Mesendoderm (in vitro differentiated cells): ENCODE results near the gene RRP1.

Source experiments
- DNase-seq: peaks from one replicate; pipeline ENCODE4 v3.0.0; 2013
- H2AK5ac ChIP-seq: 2 replicates; pipeline ENCODE4 v1.6.1; 2013; ENCODE audit warnings: low read length, inconsistent platforms
- H2BK120ac ChIP-seq: 2 replicates; pipeline ENCODE4 v1.6.1; 2013; ENCODE audit warnings: low read depth, mild to moderate bottlenecking, low read length, moderate library complexity, mixed read lengths
- H2BK15ac ChIP-seq: replicated peaks from 2 replicates; pipeline ENCODE4 v1.6.1; 2013; ENCODE audit warnings: low read depth, mild to moderate bottlenecking, moderate library complexity
- H2BK5ac ChIP-seq: 2 replicates; pipeline ENCODE4 v1.6.1; 2013; ENCODE audit warnings: low read length, inconsistent platforms
- H3K18ac ChIP-seq: 2 replicates; pipeline ENCODE4 v1.6.1; 2013; ENCODE audit warnings: mild to moderate bottlenecking, low read length, mixed read lengths
- H3K23ac ChIP-seq: one replicate; pipeline ENCODE4 v1.6.1; 2013; ENCODE audit warnings: low read length
- H3K27ac ChIP-seq: 2 replicates; pipeline ENCODE4 v1.5.1; 2013; ENCODE audit warnings: low read depth, mild to moderate bottlenecking, inconsistent platforms, low read length, moderate library complexity
- H3K27me3 ChIP-seq: 2 replicates; pipeline ENCODE4 v1.6.1; 2013; ENCODE audit warnings: low read length, control low read depth, mild to moderate bottlenecking, inconsistent platforms; ENCODE audit not compliant: insufficient read depth, poor library complexity
- H3K36me3 ChIP-seq: 2 replicates; pipeline ENCODE4 v1.6.1; 2013; ENCODE audit warnings: low read length, inconsistent platforms; ENCODE audit not compliant: control insufficient read depth, insufficient read depth
- H3K4ac ChIP-seq: one replicate; pipeline ENCODE4 v1.6.1; 2013; ENCODE audit warnings: low read depth, mild to moderate bottlenecking, low read length, moderate library complexity
- H3K4me1 ChIP-seq: 2 replicates; pipeline ENCODE4 v1.6.1; 2013; ENCODE audit warnings: low read depth, low read length, inconsistent platforms; ENCODE audit not compliant: control insufficient read depth
- H3K4me2 ChIP-seq: 2 replicates; pipeline ENCODE4 v1.6.1; 2013; ENCODE audit warnings: low read length
- H3K4me3 ChIP-seq: 2 replicates; pipeline ENCODE4 v1.5.1; 2013; ENCODE audit warnings: mild to moderate bottlenecking, low read length
- H3K56ac ChIP-seq: one replicate; pipeline ENCODE4 v1.6.1; 2013; ENCODE audit warnings: low read length
- H3K79me1 ChIP-seq: 2 replicates; pipeline ENCODE4 v1.6.1; 2013; ENCODE audit warnings: low read length, inconsistent platforms
- H3K79me2 ChIP-seq: 2 replicates; pipeline ENCODE4 v1.6.1; 2013; ENCODE audit warnings: mild to moderate bottlenecking, low read length; ENCODE audit not compliant: control insufficient read depth, insufficient read depth
- H3K9ac ChIP-seq: 2 replicates; pipeline ENCODE4 v1.6.1; 2013; ENCODE audit warnings: low read length, inconsistent platforms
- H4K5ac ChIP-seq: one replicate; pipeline ENCODE4 v1.6.1; 2013; ENCODE audit warnings: low read length
- H4K8ac ChIP-seq: one replicate; pipeline ENCODE4 v1.6.1; 2013; ENCODE audit warnings: low read depth, mild to moderate bottlenecking, control low read depth, low read length, moderate library complexity
- WGBS: extraction: QIAGEN DNeasy Blood & Tissue Kit; methylation state at CpG from one replicate; pipeline ENCODE4 v1.1.7; 2013; ENCODE audit warnings: low lambda C conversion rate, missing lambda C conversion rate; ENCODE audit not compliant: insufficient coverage; ENCODE audit errors: extremely low coverage; 5-methylcytosine and 5-hydroxymethylcytosine counted together

Gene RRP1

DNA sequence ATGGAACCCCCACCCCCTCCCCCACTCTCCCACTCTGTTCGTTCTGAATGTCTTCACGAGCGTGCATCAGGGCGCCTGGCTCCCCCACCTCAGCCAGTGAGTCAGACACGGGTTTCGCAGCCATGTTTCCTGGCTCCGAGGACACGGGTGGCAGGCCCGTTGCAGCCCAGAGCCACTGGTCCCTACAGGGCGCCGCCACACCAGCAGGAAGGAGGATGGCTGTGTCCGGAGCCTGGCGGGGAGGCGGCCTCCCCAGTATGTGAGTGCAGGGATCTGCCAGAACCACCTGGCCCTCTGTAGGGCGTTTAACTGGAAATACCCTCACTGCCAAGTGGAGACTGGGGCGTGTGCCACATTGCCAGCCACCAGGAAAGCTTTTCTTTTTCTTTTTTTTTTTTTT is 31.8 kb upstream of the RRP1 start:
- no peak overlapping the region for H3K4me3 ChIP-seq
- no peak overlapping the region for H4K8ac ChIP-seq
- no peak overlapping the region for H3K9ac ChIP-seq
- no peak overlapping the region for H3K27ac ChIP-seq
- H2AK5ac ChIP-seq = no peak overlapping the region
- no peak overlapping the region for H2BK120ac ChIP-seq
- no peaks in the 10 kb centered on the region for H3K27me3 ChIP-seq
- no CpG with 5 or more reads among the region's 16 CpGs for WGBS
- H3K79me1 ChIP-seq = no peaks in the 10 kb centered on the region
- no peak overlapping the region for H4K5ac ChIP-seq
- no peak overlapping the region for H2BK5ac ChIP-seq
- no peak overlapping the region for H2BK15ac ChIP-seq
- H3K79me2 ChIP-seq = no peaks in the 10 kb centered on the region
- H3K18ac ChIP-seq = no peak overlapping the region
- H3K23ac ChIP-seq = no peak overlapping the region
- no peak overlapping the region for H3K56ac ChIP-seq
- H3K4me2 ChIP-seq = no peak overlapping the region
- no peak for DNase-seq
- no peaks in the 10 kb centered on the region for H3K4me1 ChIP-seq
- peaks cover 3% of the 10 kb centered on the region for H3K36me3 ChIP-seq
- H3K4ac ChIP-seq = no peak overlapping the region

DNA sequence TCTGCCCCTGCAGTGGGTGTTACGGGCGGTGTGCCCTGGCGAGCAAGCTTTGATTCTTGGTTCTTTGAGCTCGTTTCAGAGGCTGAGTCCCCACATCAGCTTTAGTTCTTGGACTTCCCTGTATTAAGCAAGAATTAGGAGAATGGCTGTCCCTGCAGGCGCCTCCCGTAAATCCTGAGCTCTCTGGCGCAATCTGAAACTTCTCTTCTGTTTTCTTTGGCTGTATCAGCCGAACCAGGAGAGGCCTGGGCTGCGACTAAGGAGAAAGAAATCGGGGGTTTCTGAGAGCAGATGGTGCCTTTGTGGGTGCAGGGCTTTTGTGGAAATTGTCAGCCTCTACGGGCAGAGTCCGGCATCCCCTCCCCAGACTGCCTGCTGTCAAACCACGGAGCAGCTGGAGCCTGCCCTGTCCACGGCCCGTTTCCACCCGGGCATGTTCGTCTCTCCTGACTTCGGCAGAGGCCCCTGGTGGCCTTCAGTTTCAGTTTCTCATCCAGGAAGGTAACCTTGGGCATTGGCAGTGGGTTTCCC is 31.2 kb upstream of the RRP1 start:
- Histone ChIP-seq H3K4me3 (no peak overlapping the region), H2AK5ac (no peak overlapping the region), H3K4ac (no peak overlapping the region), H4K8ac (no peak overlapping the region), H3K9ac (no peak overlapping the region), H3K4me2 (no peak overlapping the region), H3K79me1 (no peaks in the 10 kb centered on the region), H2BK15ac (no peak overlapping the region), H3K18ac (no peak overlapping the region), H3K27ac (no peak overlapping the region), H3K4me1 (no peaks in the 10 kb centered on the region), H3K56ac (no peak overlapping the region), H3K23ac (no peak overlapping the region), H3K36me3 (peaks cover 1% of the 10 kb centered on the region), H2BK120ac (no peak overlapping the region), H3K79me2 (no peaks in the 10 kb centered on the region), H4K5ac (no peak overlapping the region), H2BK5ac (no peak overlapping the region), H3K27me3 (no peaks in the 10 kb centered on the region)
- no peak for DNase-seq
- no CpG with 5 or more reads among the region's 18 CpGs for WGBS

DNA sequence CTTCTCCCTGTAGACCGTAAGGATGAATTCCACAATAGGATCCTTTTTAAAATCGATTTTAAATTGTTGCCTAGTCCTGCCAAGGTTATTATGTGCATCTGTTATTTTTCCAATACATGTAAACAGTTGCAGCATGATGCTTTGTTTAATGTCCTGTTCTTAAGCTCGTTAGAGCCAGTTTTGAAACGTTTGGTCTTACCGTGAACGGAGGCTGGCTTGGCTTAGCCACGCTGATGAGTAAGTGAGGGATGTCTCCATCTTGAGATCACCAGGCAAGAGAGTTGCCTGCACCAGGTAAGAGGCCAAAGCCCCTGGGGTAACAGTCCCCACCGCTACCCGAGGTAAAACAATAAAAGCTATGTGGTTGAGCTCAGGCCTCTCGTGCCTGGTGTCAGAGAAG is 30.6 kb upstream of the RRP1 start:
- no peak overlapping the region for H3K23ac ChIP-seq
- no peak overlapping the region for H2BK120ac ChIP-seq
- H3K9ac ChIP-seq = no peak overlapping the region
- H2BK5ac ChIP-seq = no peak overlapping the region
- H3K27ac ChIP-seq = no peak overlapping the region
- H3K27me3 ChIP-seq = no peaks in the 10 kb centered on the region
- H3K56ac ChIP-seq = no peak overlapping the region
- H3K4me3 ChIP-seq = no peak overlapping the region
- no peak overlapping the region for H4K5ac ChIP-seq
- H3K4ac ChIP-seq = no peak overlapping the region
- no peaks in the 10 kb centered on the region for H3K79me2 ChIP-seq
- H3K79me1 ChIP-seq = no peaks in the 10 kb centered on the region
- H4K8ac ChIP-seq = no peak overlapping the region
- H2AK5ac ChIP-seq = no peak overlapping the region
- WGBS = no CpG with 5 or more reads among the region's 10 CpGs
- no peaks in the 10 kb centered on the region for H3K4me1 ChIP-seq
- peaks cover 1% of the 10 kb centered on the region for H3K36me3 ChIP-seq
- H2BK15ac ChIP-seq = no peak overlapping the region
- no peak overlapping the region for H3K4me2 ChIP-seq
- no peak overlapping the region for H3K18ac ChIP-seq
- DNase-seq = no peak

DNA sequence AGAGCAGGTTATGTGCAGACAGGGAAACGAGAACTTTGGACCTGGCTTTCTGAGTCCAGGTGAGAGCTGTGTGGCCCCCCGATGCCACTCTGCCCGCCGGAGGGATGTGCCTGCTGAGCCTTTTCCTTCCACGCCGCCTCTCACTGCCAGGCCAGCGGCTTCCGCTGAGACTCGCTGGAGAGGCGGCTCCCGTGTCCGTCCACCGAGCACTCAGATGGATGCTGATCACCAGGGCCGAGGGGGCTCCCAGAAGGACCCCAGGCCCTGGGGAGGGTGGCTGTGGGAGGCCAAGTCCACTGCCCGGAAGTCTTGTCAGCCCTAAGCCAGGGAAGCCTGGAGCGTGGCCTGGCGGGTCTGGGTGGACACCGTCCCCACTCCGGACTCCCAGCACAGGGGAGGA is 29.7 kb upstream of the RRP1 start:
- no peaks in the 10 kb centered on the region for H3K27me3 ChIP-seq
- no peak overlapping the region for H4K8ac ChIP-seq
- no peak overlapping the region for H3K18ac ChIP-seq
- H3K4me3 ChIP-seq = no peak overlapping the region
- H3K4ac ChIP-seq = no peak overlapping the region
- H2BK5ac ChIP-seq = no peak overlapping the region
- no peak overlapping the region for H3K23ac ChIP-seq
- H2BK15ac ChIP-seq = no peak overlapping the region
- H2BK120ac ChIP-seq = no peak overlapping the region
- no peak overlapping the region for H3K56ac ChIP-seq
- WGBS = no CpG with 5 or more reads among the region's 19 CpGs
- no peaks in the 10 kb centered on the region for H3K79me1 ChIP-seq
- no peak overlapping the region for H4K5ac ChIP-seq
- H3K79me2 ChIP-seq = no peaks in the 10 kb centered on the region
- H2AK5ac ChIP-seq = no peak overlapping the region
- H3K9ac ChIP-seq = no peak overlapping the region
- H3K4me2 ChIP-seq = no peak overlapping the region
- no peaks in the 10 kb centered on the region for H3K4me1 ChIP-seq
- DNase-seq = no peak
- H3K27ac ChIP-seq = no peak overlapping the region
- peaks cover 1% of the 10 kb centered on the region for H3K36me3 ChIP-seq

DNA sequence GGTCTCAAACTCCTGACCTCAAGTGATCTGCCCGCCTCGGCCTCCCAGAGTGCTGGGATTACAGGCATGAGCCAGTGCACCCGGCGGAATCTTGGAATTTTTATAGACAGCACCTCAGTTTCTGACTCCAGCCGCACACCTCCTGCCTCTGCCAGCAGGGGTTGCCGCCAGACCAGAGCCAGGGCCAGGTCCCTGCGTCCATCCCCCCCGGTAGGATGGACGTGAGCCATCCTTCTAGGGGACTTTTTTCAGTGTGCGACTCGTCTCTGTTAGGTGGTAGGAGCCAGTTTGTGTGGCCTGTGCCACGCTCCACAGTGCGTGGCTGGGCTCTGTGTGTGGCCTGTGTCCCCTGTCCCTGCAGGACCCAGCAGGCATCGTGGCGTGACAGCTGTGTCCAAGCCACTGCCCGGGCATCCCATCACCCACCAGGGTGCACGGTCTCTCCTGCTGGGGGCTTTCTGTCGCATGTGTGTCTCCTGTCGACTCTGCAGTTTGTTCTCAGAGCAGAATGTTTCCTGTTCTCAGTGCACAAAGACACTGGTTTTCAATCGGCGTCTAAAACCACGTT is 28.9 kb upstream of the RRP1 start:
- H3K27ac ChIP-seq = no peak overlapping the region
- no peaks in the 10 kb centered on the region for H3K79me2 ChIP-seq
- no peak overlapping the region for H3K4me3 ChIP-seq
- no peak overlapping the region for H2AK5ac ChIP-seq
- no peak overlapping the region for H2BK15ac ChIP-seq
- no peak overlapping the region for H2BK120ac ChIP-seq
- H4K8ac ChIP-seq = no peak overlapping the region
- DNase-seq = no peak
- H3K4me1 ChIP-seq = no peaks in the 10 kb centered on the region
- WGBS = no CpG with 5 or more reads among the region's 22 CpGs
- H2BK5ac ChIP-seq = no peak overlapping the region
- no peak overlapping the region for H3K4me2 ChIP-seq
- H3K4ac ChIP-seq = no peak overlapping the region
- peaks cover 1% of the 10 kb centered on the region for H3K36me3 ChIP-seq
- H3K56ac ChIP-seq = no peak overlapping the region
- no peak overlapping the region for H3K9ac ChIP-seq
- H3K27me3 ChIP-seq = no peaks in the 10 kb centered on the region
- H3K23ac ChIP-seq = no peak overlapping the region
- H4K5ac ChIP-seq = no peak overlapping the region
- no peaks in the 10 kb centered on the region for H3K79me1 ChIP-seq
- H3K18ac ChIP-seq = no peak overlapping the region

DNA sequence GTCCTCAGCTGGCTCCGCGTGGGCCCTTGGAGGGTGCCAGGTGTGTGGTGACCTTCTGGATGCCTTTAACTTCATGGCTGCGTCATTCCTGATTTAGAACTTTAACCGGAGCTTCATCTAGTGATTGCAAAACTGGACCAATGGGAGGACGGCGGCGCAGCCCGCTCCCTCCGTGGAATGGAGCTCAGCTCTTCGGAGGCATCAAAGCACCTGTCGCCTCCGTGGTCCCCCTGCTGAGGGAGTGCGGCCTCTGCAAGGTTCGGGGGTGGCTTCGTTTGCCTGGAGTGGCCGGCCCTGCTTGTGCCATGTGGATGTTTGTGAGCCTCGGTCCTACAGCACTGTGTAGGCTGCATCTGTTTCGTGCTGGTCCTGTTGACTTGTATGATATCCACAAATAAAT is 27.5 kb upstream of the RRP1 start:
- Histone ChIP-seq H3K4me2 (no peak overlapping the region), H3K4me3 (no peak overlapping the region), H3K56ac (no peak overlapping the region), H3K4me1 (no peaks in the 10 kb centered on the region), H2BK15ac (no peak overlapping the region), H3K36me3 (no peaks in the 10 kb centered on the region), H4K5ac (no peak overlapping the region), H3K23ac (no peak overlapping the region), H2BK5ac (no peak overlapping the region), H3K79me1 (no peaks in the 10 kb centered on the region), H3K4ac (no peak overlapping the region), H2AK5ac (no peak overlapping the region), H2BK120ac (no peak overlapping the region), H3K27ac (no peak overlapping the region), H3K18ac (no peak overlapping the region), H3K9ac (no peak overlapping the region), H4K8ac (no peak overlapping the region), H3K79me2 (no peaks in the 10 kb centered on the region), H3K27me3 (no peaks in the 10 kb centered on the region)
- DNase-seq = no peak
- no CpG with 5 or more reads among the region's 18 CpGs for WGBS
